HG02852 (cell line): Measurements from ENCODE around the gene F11.
"Not testable (repeated sequence)": the region's sequence is repeated elsewhere in the genome, so short reads cannot be mapped to it uniquely, and the experiment has no call there.

Experiments used
- ATAC-seq: cut with Tn5 transposase; IDR thresholded peaks from one replicate; pipeline ENCODE4 v1.9.1; 2021; ENCODE audit warnings: mild to moderate bottlenecking, moderate library complexity; ENCODE audit not compliant: unreplicated experiment

F11 gene

DNA sequence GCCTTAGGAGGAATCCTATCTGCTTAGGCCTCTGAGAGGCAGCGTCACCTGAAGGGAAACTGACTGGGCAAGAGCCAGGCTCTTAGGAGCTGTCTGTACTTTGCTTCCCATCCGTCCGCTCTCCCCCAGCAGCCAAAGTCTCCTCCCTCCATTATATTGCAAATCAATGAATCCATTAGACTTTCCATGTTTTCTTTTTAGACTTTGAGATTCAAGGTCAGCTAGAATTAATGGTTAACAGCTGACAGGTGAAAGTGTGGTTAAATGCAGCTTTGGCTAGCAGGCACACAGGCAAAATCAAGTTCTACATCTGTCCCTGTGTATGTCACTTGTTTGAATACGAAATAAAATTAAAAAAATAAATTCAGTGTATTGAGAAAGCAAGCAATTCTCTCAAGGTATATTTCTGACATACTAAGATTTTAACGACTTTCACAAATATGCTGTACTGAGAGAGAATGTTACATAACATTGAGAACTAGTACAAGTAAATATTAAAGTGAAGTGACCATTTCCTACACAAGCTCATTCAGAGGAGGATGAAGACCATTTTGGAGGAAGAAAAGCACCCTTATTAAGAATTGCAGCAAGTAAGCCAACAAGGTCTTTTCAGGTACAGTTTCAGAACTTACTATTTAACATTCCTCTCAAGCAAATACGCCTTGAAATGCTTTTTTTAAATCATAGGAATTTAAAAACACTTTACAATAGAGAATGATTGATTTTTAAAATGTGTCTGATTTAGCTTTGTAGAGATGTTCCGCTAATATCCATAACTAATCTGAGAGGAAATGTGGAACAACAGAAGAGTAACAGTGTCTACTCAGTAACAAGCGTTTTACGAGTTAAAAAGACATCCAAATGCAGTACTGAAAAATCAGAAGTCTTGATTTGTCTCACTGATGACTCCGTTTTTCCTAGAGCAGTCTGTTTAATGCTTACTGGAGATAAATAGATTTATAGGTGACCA lies at the start of gene F11:
Gene F11, plus strand, starts transcription at position 507 of the 970 bp plus-strand sequence. CDS start 948 bp downstream, outside the sequence.
- ATAC-seq: no peak

DNA sequence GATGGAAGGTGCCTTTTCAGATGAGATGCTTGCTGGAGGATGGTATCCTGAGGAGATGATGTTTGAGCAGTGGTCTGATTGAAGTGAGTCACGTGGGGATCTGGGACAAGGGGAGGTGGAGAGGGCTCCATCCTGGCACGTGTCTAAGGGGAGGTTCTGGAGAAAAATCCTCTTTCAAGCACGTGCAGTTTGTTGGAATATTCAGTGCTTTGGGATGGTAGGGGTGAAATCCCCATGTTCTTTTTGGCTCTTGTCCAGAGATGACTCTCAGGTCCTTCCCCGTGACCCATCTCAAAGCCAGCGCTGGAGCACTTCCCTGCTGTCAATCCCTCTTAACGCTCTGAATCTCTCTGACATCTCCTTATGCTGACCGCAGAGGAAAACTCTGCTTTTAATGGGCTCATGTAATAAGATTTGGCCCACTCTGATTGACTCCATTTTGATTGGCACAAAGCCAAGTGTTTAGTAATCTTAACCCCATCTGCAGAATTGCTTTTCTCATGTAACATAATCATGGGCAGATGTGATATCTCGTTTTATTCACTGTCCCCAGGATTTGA lies 49.4 kb upstream of the F11 start:
- no peak for ATAC-seq

DNA sequence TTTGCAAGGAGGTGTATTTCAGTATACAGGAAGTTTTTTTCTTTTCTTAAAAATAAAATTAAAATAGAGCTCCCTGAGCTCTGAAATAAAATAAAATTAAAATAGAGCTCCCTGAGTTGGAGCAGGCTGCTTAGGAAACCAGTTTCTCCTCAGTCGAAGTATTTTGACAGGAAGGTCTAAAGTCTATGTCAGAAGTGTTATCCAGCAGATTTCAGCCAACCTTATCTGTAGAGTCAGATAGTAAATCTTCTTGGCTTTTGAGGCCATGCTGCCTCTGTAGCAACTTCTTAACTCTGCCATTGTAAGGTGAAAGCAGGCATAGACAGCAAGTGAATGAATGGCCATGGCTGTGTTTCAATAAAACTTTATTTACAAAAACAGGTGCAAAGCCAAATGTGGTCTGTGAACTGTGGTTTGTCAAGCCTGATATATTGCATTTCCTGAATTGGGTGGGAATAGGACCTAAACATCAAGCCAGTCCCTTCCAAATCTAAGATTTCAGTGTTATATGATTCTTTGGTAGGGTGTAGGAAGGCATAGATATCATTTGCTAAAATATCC lies 48.2 kb upstream of the F11 start:
- no peak for ATAC-seq

DNA sequence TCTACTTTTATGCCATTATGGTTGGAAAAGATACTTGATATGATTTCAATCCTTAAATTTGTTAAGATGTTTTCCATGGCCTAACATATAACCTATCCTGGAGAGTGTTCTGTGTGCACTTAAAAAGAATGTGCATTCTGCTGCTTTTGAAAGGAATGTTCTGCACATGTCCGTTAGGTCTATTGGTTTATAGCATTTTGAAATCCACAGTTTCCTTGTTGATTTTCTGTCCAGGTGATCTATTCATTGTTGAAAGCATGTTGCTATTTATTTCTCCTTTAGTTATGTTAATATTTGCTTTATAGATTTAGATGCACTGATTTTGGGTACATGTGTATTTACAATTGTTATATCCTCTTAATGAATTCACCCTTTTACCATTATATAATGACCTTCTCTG lies 44.4 kb upstream of the F11 start:
- ATAC-seq: no peak

DNA sequence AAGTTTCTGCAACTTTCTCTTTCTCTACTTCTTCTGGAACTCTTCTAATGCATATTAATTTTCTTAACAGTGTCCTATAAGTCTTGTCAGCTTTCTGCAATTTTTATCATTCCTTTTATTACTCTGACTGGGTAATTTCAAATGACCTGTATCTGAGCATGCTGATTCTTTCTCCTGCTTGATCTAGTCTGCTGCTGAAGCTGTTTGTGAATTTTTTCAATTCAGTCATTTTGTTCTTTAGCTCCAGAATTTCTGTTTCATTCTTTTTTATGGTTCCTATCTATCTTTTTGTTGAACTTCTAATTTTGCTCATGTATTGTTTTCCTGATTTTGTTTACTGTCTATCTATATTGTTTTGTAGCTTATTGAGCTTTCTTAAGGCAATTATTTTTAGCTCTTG lies 40.1 kb upstream of the F11 start:
- no peak for ATAC-seq

DNA sequence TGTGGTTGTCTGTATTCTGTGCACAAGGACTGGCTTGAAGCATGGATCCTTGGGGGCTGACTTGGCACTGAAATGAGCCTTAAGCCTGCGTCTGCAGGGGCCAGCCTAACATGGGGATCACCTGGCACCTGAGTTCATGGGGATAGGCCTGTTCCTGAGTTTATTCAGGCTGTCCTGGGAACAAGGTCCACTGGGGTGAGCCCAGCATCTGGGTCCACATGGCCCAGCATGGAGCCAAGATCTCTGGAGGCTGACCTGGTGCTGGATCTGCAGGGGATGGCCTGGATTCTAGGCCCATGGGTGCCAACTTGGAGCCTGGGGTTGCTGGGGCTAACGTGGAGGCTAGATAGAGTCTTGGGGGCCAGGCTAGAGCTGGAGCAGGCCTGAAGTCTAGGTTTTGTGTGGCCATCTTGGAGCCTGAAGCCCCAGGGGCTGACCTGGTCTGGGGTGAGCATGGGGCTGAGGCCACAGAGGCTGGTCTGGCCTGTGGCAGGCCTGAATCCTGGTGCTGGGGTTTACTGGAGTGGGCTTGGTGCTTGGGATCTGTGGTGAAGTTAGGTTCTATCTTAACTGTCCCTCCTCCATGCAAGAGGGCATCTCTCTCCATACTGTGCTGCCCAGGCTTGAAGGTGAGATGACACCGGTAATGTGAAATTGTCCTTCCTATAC lies 39.3 kb upstream of the F11 start:
- no peak for ATAC-seq

DNA sequence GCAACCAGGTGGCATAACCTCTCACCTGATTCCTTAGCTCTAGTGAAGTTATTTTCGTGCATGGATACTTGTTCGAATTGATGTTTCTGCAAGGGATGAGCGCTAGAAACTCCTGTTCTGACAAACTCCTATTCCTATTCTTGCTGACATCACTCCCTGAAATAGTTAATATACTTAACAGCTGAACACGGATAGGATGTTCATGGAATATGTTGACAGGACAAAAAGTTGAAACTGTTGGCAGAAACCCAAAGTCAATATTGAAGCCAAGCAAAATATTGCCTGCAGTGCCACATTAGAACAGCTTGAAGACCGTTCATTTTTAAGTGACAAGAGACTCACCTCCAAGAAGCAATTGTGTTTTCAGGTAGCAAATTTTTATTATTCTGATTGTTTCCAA lies 38.8 kb upstream of the F11 start, which contains the start of gene KLKB1:
Gene KLKB1, plus strand, starts transcription at position 287 of the 400 bp plus-strand sequence. CDS start 689 bp downstream, outside the sequence.
- ATAC-seq: no peak

DNA sequence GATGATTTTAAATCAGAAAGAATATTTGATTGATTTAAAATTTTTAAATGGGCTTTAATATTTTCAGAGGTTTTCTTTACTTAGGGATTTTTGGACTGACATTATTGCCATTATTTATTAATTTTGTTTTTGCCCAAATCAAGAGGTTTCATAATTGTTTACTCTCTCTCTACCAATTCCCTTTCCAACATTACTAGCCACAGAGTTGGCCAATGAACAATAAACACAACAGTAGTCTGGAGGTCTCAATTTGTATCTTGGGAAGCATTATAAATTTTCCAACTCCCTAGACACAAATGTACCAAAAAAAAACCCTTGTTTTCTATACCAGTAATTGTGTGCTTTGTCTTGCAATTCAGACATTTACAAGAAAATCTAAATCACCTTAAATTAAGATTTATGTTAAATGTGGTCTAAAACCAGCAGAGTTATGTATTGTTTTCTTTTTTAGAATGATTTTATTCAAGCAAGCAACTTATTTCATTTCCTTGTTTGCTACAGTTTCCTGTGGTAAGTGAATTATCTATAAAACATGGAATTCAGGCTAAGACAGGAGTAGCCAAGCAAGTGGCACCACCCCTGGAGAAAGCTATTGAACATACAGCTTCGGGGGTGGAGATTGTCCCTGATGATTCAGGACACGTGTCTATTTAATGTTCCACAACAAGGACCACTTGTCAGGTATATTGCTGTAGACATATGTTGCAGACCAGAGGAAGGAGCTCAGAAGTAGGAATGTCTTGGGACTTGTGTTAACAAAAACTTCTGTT lies 38.1 kb upstream of the F11 start:
- ATAC-seq: no peak

DNA sequence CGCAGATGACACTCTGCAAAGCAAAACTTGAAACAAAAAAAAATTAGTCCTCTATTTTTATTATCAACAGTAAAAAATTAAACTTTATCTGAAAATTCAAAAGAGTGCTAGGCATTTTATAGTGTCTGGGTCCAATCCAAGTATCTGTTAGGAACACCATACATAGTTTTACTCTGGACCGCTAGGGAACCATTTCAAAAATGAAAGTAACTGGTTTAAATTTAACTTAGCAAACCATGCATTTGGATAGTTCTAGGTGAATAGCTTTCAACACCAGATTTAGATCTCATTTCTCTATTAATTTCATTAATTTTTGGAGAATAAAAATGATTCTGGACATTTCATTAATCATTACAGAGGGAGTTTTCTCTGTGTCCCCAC lies 37.5 kb upstream of the F11 start:
- ATAC-seq: no peak

DNA sequence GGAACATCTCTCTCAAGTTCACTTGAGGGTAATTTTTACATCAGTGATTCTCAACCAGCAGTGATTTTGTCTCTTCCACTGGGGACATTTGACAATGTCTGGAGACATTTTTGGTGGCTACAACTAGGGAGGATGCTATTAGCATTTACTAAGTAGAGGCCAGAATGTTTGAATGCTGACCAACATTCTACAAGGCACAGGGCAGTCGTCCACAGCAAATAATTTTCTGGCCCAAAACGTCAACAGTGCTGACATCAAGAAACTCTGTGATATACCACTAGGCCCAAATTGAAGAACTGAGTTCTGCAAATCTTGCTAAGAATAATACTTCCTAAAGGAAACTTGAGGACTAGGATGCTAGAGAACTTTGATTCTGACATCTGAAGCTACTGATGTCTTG lies 31.6 kb upstream of the F11 start:
- no peak for ATAC-seq

DNA sequence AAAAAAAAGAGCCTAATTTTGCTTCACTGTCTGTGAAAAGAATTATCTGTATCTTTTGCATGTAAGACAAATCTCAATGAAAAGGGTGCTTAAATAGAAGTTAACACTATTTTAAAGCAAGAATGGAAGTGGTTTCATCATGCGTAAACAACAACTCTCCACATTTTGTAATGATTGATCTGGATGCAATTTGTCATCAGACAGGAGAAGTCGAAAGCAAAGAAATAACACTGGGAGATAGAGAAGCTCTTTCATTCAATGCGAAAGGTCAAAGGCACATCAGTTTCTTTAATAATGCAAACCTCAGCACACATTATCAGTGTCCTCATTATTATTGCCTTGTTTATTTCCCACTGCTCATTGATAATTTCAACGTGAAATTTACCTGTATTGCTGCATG lies 29.9 kb upstream of the F11 start:
- no peak for ATAC-seq

DNA sequence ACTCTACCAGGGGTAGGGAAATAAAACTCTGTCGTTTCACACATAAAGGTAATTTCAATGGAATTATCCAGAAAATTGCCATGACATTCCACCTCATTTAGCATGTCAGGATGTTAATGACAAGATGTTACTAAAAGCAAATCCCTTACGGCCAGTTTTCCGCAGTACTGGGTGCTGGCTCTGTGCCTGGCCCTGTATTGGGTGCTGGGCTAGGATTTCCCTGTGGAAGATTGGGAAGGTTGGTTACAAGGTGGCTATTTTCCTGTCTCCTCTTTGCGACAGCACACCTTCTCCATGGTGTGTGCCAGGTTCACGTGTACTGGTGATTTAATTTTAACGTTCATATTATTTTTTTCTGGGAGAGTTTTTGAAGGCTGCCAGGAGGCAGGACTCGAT lies 25.5 kb upstream of the F11 start:
- ATAC-seq: no peak

DNA sequence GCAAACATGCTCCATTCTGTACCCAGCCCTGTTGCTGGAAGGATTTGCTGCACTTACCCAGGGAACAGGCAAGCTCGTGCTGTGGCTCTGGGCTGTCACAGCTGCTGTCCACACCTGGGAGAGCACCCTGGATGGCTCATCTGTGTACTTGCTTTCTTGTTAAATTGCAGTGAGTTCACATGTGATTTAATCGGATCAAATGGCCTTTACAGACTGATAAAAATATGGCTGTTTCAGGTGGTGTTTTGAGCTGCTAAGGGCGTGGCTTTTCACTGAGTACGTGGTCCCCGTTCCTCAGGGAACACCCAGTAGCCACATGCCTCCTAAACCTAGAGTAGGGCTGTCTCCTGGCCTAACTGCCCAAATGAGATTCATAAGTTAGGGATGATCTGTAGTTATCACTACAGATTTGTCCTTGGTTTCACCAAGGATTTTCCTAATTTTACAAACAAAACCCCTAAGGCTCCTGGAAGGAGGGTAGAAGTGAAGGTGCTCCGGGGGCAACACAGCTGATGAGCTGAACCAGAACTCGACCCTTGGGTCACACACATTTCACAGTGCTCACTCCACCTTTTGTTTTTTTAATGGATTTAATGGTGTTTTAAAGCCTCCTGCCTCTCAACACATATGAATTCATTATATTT lies 25.0 kb upstream of the F11 start:
- no peak for ATAC-seq

DNA sequence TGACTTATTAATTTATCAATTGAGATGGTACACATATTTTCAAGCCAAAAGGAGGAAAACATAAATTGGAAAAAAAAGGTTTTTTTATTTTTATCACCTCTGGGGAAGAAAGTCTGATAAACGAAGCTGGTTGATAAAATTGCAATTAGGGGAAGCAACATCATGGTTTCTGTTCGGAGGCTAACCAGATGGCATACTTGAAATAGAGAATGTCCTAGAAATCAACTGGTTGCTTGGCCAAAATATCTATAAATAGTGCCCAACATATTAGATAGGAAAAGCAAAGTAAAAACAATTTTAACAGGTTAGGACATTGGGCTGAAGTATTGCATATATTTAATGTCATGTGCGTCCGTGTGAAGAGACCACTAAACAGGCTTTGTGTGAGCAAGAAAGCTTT lies 24.4 kb upstream of the F11 start:
- no peak for ATAC-seq

DNA sequence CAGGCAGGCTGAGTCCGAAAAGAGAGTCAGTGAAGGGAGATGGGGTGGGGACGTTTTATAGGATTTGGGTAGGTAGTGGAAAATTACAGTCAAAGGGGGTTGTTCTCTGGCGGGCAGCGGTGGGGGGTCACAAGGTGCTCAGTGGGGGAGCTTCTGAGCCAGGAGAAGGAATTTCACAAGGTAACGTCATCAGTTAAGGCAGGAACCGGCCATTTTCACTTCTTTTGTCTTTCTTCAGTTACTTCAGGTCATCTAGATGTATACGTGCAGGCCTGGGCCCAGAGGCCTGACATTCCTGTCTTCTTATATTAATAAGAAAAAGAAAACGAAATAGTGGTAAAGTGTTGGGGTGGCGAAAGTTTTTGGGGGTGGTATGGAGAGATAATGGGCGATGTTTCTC lies 24.0 kb upstream of the F11 start:
- not testable (repeated sequence) for ATAC-seq

DNA sequence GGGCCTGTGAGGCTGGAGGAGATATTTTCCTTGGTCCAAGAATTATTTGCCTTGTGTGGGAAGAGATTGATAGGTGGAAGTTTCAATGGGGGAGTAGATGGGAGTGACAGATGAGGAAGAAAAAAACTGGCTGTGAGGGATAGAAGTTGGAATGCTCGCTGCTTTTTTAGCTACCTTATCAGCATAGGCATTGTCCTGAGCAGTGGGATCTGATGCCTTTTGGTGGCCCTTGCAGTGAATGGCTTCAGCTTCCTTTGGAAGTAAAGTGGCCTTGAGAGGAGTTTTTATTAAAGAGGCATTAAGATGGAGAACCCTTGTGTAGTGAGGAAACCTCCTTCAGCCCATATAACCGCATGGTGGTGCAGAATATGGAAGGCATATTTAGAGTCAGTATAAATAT lies 22.7 kb upstream of the F11 start:
- ATAC-seq: no peak

DNA sequence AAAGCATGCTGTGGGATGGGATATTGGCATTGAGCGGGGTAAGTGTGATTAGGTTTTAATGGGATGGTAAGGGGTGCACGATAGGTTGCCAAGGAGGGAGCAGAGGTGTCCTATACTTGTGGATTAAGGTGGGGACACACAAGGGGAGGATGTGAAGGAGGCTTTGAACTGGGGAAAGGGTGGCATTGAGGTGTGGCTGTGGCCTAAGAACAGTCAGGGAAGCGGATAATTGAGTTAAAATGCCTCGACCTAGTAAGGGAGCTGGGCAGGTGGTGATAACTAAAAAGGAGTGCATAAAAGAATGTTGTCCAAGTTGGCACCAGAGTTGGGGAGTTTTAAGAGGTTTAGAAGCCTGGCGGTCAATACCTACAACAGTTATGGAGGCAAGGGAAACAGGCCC lies 21.2 kb upstream of the F11 start:
- ATAC-seq: no peak

DNA sequence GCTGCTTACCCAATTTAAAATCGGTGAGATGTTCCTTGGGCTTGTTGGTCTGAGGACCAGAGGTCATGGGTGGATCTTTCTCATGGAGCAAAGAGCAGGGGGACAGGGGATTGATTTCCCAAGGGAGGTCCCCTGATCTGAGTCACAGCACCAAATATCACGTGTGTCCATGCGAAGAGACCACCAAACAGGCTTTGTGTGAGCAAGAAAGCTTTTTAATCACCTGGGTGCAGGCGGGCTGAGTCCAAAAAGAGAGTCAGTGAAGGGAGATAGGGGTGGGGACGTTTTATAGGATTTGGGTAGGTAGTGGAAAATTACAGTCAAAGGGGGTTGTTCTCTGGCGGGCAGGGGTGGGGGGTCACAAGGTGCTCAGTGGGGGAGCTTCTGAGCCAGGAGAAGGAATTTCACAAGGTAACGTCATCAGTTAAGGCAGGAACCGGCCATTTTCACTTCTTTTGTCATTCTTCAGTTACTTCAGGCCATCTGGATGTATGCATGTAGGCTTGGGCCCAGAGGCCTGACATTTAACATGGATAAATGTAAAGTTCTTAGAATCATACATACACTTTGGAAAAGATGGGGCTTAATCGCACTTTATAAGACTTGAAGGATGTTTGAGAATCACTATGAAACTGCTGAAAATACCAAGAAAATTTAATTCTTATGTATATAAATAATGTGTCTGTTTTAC lies 18.8 kb upstream of the F11 start:
- ATAC-seq: not testable (repeated sequence)

DNA sequence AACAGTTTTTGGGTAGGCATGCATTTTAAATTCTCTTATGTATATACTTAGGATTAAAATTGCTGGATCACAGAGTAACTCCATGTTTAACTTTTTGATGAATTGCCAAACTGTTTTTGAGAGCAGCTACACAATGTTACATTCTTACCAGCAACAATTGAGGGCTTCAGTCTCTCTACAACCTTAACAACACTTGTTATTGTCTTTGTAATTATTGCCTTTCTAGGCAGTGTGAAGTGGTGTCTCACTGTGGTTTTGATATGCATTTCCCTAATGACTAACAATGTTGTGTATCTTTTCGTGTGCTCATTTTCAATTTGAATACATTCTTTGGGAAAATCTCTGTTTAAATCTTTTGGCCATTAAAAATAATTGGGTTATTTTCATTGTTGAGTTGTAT lies 17.3 kb upstream of the F11 start:
- no peak for ATAC-seq
